K562 (cell line): ENCODE results near the gene ASB13. TPM values are rescaled to one million over a fixed set of nuclear protein-coding genes. Genes with fewer than 3 reads are reported as not detected.

Experiments
- DPF2 ChIP-seq: fragments of 450-650 bp; IDR thresholded peaks from 2 replicates; pipeline ENCODE4 v1.6.1; 2016
- GABPB1 ChIP-seq: sonication (generic); formaldehyde crosslinking; IDR thresholded peaks from 2 replicates; pipeline ENCODE4 v1.8.0; 2022; ENCODE audit warnings: mild to moderate bottlenecking, missing genetic modification reagents
- GMEB1 ChIP-seq: fragments of 250-450 bp; sonication (Bioruptor Pico); IDR thresholded peaks from 2 replicates; pipeline ENCODE4 v1.4.0; 2020; ENCODE audit warnings: mild to moderate bottlenecking
- HDAC3 ChIP-seq: fragments of 450-650 bp; IDR thresholded peaks from 2 replicates; pipeline ENCODE4 v1.6.1; 2018; ENCODE audit warnings: borderline replicate concordance, mild to moderate bottlenecking, moderate library complexity; ENCODE audit not compliant: partially characterized antibody
- KAT7 ChIP-seq: sonication (generic); formaldehyde crosslinking; IDR thresholded peaks from 2 replicates; pipeline ENCODE4 v1.8.0; 2022; ENCODE audit warnings: missing genetic modification reagents, mild to moderate bottlenecking, borderline replicate concordance
- KLF16 ChIP-seq: IDR thresholded peaks from 2 replicates; pipeline ENCODE4 v1.6.1; 2016; ENCODE audit warnings: antibody characterized with exemption
- L3MBTL2 ChIP-seq: fragments of 450-650 bp; IDR thresholded peaks from 2 replicates; pipeline ENCODE4 v1.6.1; 2016; ENCODE audit warnings: mild to moderate bottlenecking, moderate library complexity
- MAFG ChIP-seq: fragments of 450-650 bp; conservative IDR thresholded peaks from 2 replicates; pipeline ENCODE4 v1.6.1; 2016; ENCODE audit warnings: missing genetic modification characterization, missing compliant biosample characterization
- MTF1 ChIP-seq: fragments of 250-450 bp; sonication (Bioruptor Pico); IDR thresholded peaks from 2 replicates; pipeline ENCODE4 v1.9.0; 2021; ENCODE audit warnings: moderate library complexity, mild to moderate bottlenecking, inconsistent platforms, borderline replicate concordance
- NBN ChIP-seq: fragments of 450-650 bp; IDR thresholded peaks from 2 replicates; pipeline ENCODE4 v1.6.1; 2016; ENCODE audit warnings: low read depth, mild to moderate bottlenecking
- PCBP2 ChIP-seq: fragments of 200-400 bp; formaldehyde crosslinking; IDR thresholded peaks from 2 replicates; pipeline ENCODE4 v1.6.1; 2018; ENCODE audit warnings: low read length, low read depth, mild to moderate bottlenecking, moderate library complexity; ENCODE audit not compliant: poor library complexity, severe bottlenecking
- POLR2AphosphoS5 ChIP-seq: IDR thresholded peaks from 2 replicates; pipeline ENCODE4 v1.6.1; 2011; ENCODE audit warnings: mild to moderate bottlenecking, low read depth, low read length, moderate library complexity; ENCODE audit not compliant: control insufficient read depth, insufficient read depth
- SOX6 ChIP-seq: fragments of 450-650 bp; IDR thresholded peaks from 2 replicates; pipeline ENCODE4 v1.6.1; 2014; ENCODE audit warnings: mild to moderate bottlenecking
- ZBTB2 ChIP-seq: fragments of 450-650 bp; IDR thresholded peaks from 2 replicates; pipeline ENCODE4 v1.6.1; 2016; ENCODE audit warnings: antibody characterized with exemption
- ZNF174 ChIP-seq: fragments of 250-450 bp; sonication (Bioruptor Pico); IDR thresholded peaks from 2 replicates; pipeline ENCODE4 v1.4.0; 2020; ENCODE audit warnings: mild to moderate bottlenecking
- ZNF23 ChIP-seq: fragments of 250-450 bp; sonication (Bioruptor Pico); IDR thresholded peaks from 2 replicates; pipeline ENCODE4 v1.4.0; 2020; ENCODE audit warnings: mild to moderate bottlenecking
- ZNF354B ChIP-seq: fragments of 250-450 bp; sonication (Bioruptor Pico); IDR thresholded peaks from 2 replicates; pipeline ENCODE4 v1.4.0; 2020
- ZNF41 ChIP-seq: fragments of 250-450 bp; sonication (Bioruptor Pico); conservative IDR thresholded peaks from 2 replicates; pipeline ENCODE4 v1.4.0; 2020; ENCODE audit warnings: mild to moderate bottlenecking
- polyA plus RNA-seq, 8 experiments: library from polyadenylated mRNA; depleted of rRNA in 4 of 8; stranded (reverse) in 5 of 8; unstranded in 3 of 8; fragments of >200 nt; fragmentation: Nextera tagmentation in 2 of 8; fragmentation: Illumina TruSeq in 1 of 8; extraction: Ambion mirVana in 2 of 8; extraction: Trizol in 1 of 8; gene quantifications; 2 replicates each; pipeline versions ENCODE4 v1.2.1 to v1.2.3, GENCODE V29; 2011 to 2014; ENCODE audit warnings: inconsistent platforms in 1 of 8, missing spikeins in 1 of 8
- total RNA-seq, 7 experiments: library from RNA; depleted of rRNA in 6 of 7; stranded (reverse); fragments of >200 nt in 6 of 7; fragmentation: Illumina TruSeq in 2 of 7; extraction: Trizol in 2 of 7; gene quantifications; 2 replicates each; pipeline versions ENCODE4 v1.2.1 to v1.2.3, GENCODE V29; 2011 to 2021; ENCODE audit warnings: low replicate concordance in 1 of 7
- TF ChIP-seq, protein P1 (sequence below): fragments of 450-650 bp; IDR thresholded peaks from 2 replicates; pipeline ENCODE4 v1.6.1; 2017; ENCODE audit warnings: antibody characterized with exemption, mild to moderate bottlenecking
- TF ChIP-seq, protein P2 (sequence below): sonication (generic); formaldehyde crosslinking; IDR thresholded peaks from 2 replicates; pipeline ENCODE4 v1.9.0; 2022; ENCODE audit warnings: mild to moderate bottlenecking, missing genetic modification reagents

The ASB13 gene
- total and polyA plus RNA-seq, 9 of the 15 experiments (the other 6 are each of a cell fraction or from before 2014, with no cell fraction given) = 5.2 to 28.8 (median 16.9) TPM

DNA sequence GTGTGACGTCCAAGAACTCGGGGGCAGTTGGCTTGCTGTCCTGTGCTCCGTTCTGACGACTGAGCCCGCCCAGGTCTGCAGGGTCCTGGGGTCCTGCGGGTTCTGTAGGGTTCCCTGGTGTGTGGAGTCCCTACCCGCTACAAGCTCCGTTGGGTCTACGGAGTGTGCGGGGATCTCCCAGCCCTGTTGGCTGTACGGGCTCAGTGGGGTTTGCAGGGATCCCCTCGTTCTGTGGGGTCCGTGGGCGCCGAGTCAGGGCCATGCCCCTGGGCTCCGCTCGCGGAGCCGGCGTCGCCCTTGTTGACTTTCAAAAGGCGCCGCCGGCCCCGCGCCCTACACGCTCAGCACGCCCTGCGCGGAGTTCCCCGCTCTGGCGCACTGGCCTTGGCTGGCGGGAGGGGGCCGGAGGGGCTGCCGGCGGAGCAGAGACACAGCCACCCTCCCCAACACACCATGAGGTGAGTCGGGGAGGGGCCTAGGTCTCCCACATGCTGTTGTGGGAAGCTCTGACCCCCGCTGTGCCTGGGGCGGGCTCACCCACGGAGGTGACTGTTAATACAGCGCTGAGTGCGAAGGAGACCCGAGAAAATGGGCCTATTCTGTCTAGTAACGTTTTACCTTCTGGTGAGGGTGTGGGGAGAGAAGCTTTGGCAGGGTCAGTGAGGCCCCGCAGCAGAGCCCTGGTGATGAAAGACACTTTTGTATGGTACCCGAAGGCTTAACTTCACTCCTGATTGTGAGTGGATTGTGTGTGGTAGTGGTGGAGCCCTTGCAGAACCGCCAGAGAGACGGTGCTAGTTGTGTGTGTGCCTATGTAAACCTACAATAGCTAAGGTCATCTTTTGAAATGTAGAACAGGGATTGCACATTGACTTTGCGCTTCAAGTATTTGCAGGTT is 26.3 kb upstream of the ASB13 start (continued):
- TF ChIP-seq, protein P1, sequence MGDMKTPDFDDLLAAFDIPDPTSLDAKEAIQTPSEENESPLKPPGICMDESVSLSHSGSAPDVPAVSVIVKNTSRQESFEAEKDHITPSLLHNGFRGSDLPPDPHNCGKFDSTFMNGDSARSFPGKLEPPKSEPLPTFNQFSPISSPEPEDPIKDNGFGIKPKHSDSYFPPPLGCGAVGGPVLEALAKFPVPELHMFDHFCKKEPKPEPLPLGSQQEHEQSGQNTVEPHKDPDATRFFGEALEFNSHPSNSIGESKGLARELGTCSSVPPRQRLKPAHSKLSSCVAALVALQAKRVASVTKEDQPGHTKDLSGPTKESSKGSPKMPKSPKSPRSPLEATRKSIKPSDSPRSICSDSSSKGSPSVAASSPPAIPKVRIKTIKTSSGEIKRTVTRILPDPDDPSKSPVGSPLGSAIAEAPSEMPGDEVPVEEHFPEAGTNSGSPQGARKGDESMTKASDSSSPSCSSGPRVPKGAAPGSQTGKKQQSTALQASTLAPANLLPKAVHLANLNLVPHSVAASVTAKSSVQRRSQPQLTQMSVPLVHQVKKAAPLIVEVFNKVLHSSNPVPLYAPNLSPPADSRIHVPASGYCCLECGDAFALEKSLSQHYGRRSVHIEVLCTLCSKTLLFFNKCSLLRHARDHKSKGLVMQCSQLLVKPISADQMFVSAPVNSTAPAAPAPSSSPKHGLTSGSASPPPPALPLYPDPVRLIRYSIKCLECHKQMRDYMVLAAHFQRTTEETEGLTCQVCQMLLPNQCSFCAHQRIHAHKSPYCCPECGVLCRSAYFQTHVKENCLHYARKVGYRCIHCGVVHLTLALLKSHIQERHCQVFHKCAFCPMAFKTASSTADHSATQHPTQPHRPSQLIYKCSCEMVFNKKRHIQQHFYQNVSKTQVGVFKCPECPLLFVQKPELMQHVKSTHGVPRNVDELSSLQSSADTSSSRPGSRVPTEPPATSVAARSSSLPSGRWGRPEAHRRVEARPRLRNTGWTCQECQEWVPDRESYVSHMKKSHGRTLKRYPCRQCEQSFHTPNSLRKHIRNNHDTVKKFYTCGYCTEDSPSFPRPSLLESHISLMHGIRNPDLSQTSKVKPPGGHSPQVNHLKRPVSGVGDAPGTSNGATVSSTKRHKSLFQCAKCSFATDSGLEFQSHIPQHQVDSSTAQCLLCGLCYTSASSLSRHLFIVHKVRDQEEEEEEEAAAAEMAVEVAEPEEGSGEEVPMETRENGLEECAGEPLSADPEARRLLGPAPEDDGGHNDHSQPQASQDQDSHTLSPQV = peak; percentile 38; the same call in 1 of the 2 replicates
- TF ChIP-seq POLR2AphosphoS5 (0 out of 2 replicates have a peak, but pooled peaks have one; percentile 24), PCBP2 (no peak), KAT7 (peak; percentile 96), MTF1 (CRISPR knock-in tag) (no peak), KLF16 (no peak), NBN (no peak), DPF2 (peak; percentile 43; the same call in 1 of the 2 replicates), ZNF41 (CRISPR knock-in tag) (no peak), L3MBTL2 (peak; percentile 88), SOX6 (0 out of 2 replicates have a peak, but pooled peaks have one; percentile 8), HDAC3 (no peak), MAFG (tag) (no peak), ZNF354B (CRISPR knock-in tag) (no peak), ZNF174 (CRISPR knock-in tag) (no peak), ZBTB2 (0 out of 2 replicates have a peak, but pooled peaks have one; percentile 36), GMEB1 (peak; percentile 68), ZNF23 (CRISPR knock-in tag) (no peak), GABPB1 (CRISPR knock-in tag) (peak; percentile 60; the same call in 1 of the 2 replicates)
- TF ChIP-seq, protein P2, sequence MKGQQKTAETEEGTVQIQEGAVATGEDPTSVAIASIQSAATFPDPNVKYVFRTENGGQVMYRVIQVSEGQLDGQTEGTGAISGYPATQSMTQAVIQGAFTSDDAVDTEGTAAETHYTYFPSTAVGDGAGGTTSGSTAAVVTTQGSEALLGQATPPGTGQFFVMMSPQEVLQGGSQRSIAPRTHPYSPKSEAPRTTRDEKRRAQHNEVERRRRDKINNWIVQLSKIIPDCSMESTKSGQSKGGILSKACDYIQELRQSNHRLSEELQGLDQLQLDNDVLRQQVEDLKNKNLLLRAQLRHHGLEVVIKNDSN (CRISPR knock-in tag) = no peak
